Psoas muscle (tissue), 8 donors: ENCODE measurements around the gene UBAP1. TPM values are rescaled to one million over a fixed set of nuclear protein-coding genes. Genes with fewer than 3 reads are reported as not detected.

ENCODE experiments used
- ATAC-seq, 4 donors: fragments of 200-7000 bp; cut with Tn5 transposase; one replicate each; pipeline ENCODE4 v1.9.1; 2020; ENCODE audit warnings: moderate library complexity in 3 of 4, mild to moderate bottlenecking in 2 of 4
- DNase-seq, 2 donors: peaks; one replicate each; pipeline ENCODE4 v3.0.0-alpha.2; 2020
- H3K27ac ChIP-seq: fragments of 200-600 bp; one replicate; pipeline ENCODE4 v1.8.0; 2022
- H3K27me3 ChIP-seq, 3 donors: fragments of 200-600 bp in 1 of 3; one replicate each; pipeline versions ENCODE4 v1.6.1 to v1.8.0; 2013 to 2022; ENCODE audit warnings: low read length in 2 of 3, mild to moderate bottlenecking in 2 of 3, moderate library complexity in 1 of 3; ENCODE audit not compliant: insufficient read depth in 3 of 3
- H3K36me3 ChIP-seq, 2 donors: fragments of 200-600 bp in 1 of 2; one replicate each; pipeline versions ENCODE4 v1.6.1 to v1.8.0; 2013 to 2022; ENCODE audit warnings: low read depth in 1 of 2, mild to moderate bottlenecking in 1 of 2, moderate library complexity in 1 of 2; ENCODE audit not compliant: insufficient read depth in 1 of 2
- H3K4me1 ChIP-seq: fragments of 200-600 bp; one replicate; pipeline ENCODE4 v1.8.0; 2022
- H3K4me3 ChIP-seq: fragments of 200-600 bp; one replicate; pipeline ENCODE4 v1.8.0; 2022; ENCODE audit warnings: mild to moderate bottlenecking
- H3K9me3 ChIP-seq: fragments of 200-600 bp; one replicate; pipeline ENCODE4 v1.8.0; 2022
- WGBS, 3 donors: extraction: QIAGEN DNeasy Blood & Tissue Kit; methylation state at CpG; one replicate each; pipeline versions ENCODE4 v1.1.6 to v1.1.7; 2013; 5-methylcytosine and 5-hydroxymethylcytosine counted together
- intact Hi-C, 2 donors: fragments of 100-400 bp; cut with DNase I; formaldehyde crosslinking; loops; one replicate each; pipeline versions ENCODE4 v1.11.0 to v1.14.2; 2022
- polyA plus RNA-seq, 3 donors: library from polyadenylated mRNA; stranded (reverse); fragments of 200-250 nt; gene quantifications; one replicate each; pipeline ENCODE4 v1.2.3, GENCODE V29; 2013
- total RNA-seq, 4 donors: library from RNA; stranded (reverse); fragmentation: NEBNext Ultra II Directional in 2 of 4; extraction: Animal tissue kit (Norgen Biotek cat#: 25700) in 2 of 4; gene quantifications; one replicate each; pipeline versions ENCODE4 v1.2.1 to v1.2.4, GENCODE V29; 2021 to 2023
- TF ChIP-seq, protein P1 (sequence below): fragments of 200-600 bp; IDR thresholded peaks from one replicate; pipeline ENCODE4 v1.8.0; 2022; ENCODE audit warnings: antibody characterized with exemption
- donor health status: healthy with polysubstance abuse.
- donor health status: DM: no; HTN: no; CAD: no; lungs with moderate emphysema.
- donor health status: Bipolar disorder and iron deficiency.
- donor health status: healthy.
- donor health status: DM: yes; HTN: yes; CAD: no.
- donor health status: DM: no; HTN: no; CAD: no.
- donor health status: DM: no; HTN: no; CAD: no.
- donor health status: DM: yes; HTN: yes; CAD: no.

The UBAP1 gene
- total and polyA plus RNA-seq, 7 donors, result 55.8 to 203 (median 89.6) TPM

DNA sequence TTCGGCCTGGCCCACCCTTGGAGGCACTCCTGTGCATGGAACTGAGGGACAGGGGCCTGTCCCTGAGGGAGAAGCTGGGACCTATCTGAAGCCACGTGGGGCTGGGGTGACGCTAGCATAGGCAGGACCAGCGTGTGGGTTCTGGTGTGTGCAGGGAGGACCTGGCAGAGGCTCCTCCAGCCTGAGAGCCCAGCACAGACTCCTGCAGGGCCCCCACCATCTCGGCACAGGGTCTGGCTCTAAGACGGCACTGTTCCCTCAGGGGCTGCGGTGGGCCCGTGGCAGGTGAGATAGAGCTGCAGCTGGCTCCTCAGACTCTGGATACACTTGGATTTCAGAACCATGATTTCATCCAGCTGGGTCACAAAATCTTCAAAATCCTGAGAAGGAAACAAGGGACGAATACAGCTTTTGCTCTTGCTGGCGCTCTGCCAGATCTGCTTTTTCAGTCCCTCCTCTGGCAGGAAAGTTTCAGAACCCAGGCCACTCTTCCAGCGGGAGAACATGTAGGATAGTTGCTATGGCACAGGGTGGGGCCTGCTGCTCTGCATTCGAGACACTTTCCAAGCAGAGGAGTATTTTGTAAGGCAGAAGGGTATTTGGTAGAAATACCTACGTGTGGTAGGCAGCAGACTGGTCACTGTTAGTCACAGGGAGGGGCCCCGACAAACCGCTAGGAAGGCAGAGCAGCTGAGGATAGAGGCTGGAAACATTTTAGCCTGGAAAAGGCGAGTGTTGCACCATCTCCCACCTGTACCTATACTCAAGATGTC, 75.5 kb downstream of the UBAP1 start:
- H3K9me3 ChIP-seq, result no peaks in the 10 kb centered on the region
- peak overlapping the region; percentile 90 for H3K27ac ChIP-seq
- H3K4me1 ChIP-seq, result peaks cover 47% of the 10 kb centered on the region
- peaks cover 5 to 29% of the 10 kb centered on the region in 2 donors for H3K36me3 ChIP-seq
- H3K4me3 ChIP-seq, result no peak overlapping the region
- intact Hi-C loops, result loop anchor here (5.0 kb wide), 3 partner anchors 72 to 127 kb away; partner anchors contain the start of genes DCAF12 (in 2 of the 2) and UBAP1 (in 1 of the 2)
- DNase-seq (peak; percentile 47 to 72), ATAC-seq (peak; percentile 44 to 67 (median 58))
- no peaks in the 10 kb centered on the region for H3K27me3 ChIP-seq
- 36 to 48% (median 41%) methylated on average over 16 of the region's 16 CpGs for WGBS, 3 donors
- TF ChIP-seq, protein P1, sequence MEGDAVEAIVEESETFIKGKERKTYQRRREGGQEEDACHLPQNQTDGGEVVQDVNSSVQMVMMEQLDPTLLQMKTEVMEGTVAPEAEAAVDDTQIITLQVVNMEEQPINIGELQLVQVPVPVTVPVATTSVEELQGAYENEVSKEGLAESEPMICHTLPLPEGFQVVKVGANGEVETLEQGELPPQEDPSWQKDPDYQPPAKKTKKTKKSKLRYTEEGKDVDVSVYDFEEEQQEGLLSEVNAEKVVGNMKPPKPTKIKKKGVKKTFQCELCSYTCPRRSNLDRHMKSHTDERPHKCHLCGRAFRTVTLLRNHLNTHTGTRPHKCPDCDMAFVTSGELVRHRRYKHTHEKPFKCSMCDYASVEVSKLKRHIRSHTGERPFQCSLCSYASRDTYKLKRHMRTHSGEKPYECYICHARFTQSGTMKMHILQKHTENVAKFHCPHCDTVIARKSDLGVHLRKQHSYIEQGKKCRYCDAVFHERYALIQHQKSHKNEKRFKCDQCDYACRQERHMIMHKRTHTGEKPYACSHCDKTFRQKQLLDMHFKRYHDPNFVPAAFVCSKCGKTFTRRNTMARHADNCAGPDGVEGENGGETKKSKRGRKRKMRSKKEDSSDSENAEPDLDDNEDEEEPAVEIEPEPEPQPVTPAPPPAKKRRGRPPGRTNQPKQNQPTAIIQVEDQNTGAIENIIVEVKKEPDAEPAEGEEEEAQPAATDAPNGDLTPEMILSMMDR, result no peak

DNA sequence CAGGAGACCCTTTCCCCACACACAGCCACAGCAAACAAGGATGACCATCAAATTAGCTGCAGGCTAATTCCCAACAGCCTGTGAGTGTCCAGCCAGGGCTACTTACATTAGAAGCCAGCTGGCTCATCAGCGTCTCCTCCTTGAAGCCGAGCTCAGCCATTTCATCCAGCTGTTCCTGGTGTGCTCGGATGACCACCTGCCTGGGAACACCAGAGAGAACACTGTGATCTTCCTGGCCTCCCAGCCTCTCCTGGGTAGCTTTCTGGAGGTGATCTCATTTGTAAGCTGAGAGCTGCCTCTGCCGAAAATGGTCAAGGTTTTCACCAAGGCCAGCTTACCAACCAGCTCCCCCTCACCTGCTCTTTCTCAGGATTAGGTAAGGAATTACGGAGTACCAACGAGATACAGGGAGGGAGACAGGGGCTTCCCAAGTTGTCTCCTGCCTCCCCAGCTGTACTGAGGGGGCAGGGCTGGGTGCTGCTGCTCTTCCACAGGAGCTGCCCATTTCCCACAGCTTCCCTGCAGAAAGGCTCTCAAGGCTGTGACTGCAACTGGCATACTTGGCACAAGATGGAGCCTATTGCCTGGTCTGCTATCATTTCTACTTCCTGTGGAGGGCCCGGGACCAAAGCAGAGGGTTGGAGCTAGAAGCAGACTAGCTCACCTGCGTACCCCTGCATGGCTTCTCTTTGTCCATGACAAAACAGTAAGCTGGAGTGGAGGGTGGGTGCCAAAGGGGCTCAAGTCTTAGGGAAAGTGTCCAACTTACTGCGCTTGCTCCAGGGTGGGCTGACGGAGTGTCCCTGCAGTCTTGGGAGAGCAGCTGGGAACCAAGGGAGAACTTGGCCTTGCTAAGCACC, 76.4 kb downstream of the UBAP1 start:
- peak overlapping the region; percentile 90 for H3K27ac ChIP-seq
- peaks cover 5 to 20% of the 10 kb centered on the region in 2 donors for H3K36me3 ChIP-seq
- ATAC-seq (peak; percentile 54 to 81 (median 70)), DNase-seq (peak; percentile 44 to 87)
- H3K4me3 ChIP-seq, result peak overlapping the region; percentile 7
- 38 to 51% (median 43%) methylated on average over 10 of the region's 10 CpGs for WGBS, 3 donors
- intact Hi-C loops, result loop anchor here (5.0 kb wide), 5 partner anchors 72 to 128 kb away; partner anchors contain the start of genes DCAF12 (in 2 of the 2), MYORG (in 2 of the 2), KIF24 (in 1 of the 2) and NUDT2 (in 1 of the 2)
- peaks cover 47% of the 10 kb centered on the region for H3K4me1 ChIP-seq
- no peaks in the 10 kb centered on the region for H3K9me3 ChIP-seq
- TF ChIP-seq, protein P1, result no peak
- no peaks in the 10 kb centered on the region for H3K27me3 ChIP-seq

DNA sequence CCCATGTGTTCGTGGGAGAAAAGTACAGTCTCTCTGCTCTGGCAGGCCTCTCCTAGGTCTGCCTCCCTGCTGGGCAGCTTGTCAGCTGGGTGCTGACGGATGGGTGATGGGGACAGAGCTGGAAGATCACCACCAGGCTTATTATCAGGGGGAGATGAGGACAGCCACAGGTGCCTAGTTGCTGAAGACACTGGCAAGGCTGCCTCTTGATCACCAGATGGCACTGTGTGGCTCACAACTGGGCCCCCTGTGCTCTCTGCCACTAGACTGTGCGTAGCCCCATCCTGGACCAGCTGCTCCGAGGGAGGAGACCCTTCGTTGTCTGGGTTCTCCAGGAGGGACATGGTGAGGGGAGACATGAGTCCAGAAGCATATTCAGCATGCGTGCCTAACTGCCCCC, 77.3 kb downstream of the UBAP1 start:
- no peaks in the 10 kb centered on the region for H3K9me3 ChIP-seq
- intact Hi-C loops, result loop anchor here (5.0 kb wide), 2 partner anchors 71 to 121 kb away; partner anchors contain the start of genes MYORG (in 2 of the 2), KIF24 (in 1 of the 2) and NUDT2 (in 1 of the 2)
- TF ChIP-seq, protein P1, result peak; percentile 25
- WGBS, 3 donors, result 58 to 80% (median 66%) methylated on average over 6 of the region's 6 CpGs
- DNase-seq (peak; percentile 35 to 69), ATAC-seq (peak; percentile 40 to 66 (median 50))
- peaks cover under 1 to 11% of the 10 kb centered on the region in 2 donors for H3K36me3 ChIP-seq
- H3K4me3 ChIP-seq, result no peak overlapping the region
- peaks cover 47% of the 10 kb centered on the region for H3K4me1 ChIP-seq
- H3K27ac ChIP-seq, result peak overlapping the region; percentile 90
- no peaks in the 10 kb centered on the region for H3K27me3 ChIP-seq

DNA sequence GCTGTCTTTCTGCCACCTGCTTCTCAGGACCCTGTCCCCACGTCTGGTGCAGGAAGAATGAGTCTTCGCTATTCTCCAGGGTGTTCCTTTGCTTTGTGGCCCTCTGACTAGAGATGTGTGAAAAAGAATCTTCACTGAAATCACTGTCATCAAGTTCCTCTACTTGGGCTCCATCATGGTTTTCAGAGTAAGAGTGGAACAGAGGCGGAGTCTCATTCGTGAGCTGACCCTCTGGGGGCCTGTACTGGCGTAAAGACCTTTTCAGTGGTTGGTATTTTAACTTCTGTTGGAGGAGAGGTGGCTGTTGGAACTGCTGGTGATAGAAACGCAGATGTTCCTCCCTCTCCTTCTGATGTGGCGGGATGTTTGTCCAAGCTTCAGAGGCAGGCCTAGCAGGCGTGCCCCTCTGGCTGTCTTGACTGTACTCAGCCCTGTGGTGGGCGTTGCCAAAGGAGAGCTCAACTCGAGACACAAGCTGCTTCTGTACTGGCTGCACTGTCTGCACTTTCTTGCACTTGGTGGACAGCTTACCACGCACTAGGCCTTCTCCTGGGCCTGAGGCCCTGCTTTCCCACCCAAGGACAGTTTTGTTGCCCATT, 78.2 kb downstream of the UBAP1 start:
- H3K9me3 ChIP-seq, result no peaks in the 10 kb centered on the region
- intact Hi-C loops, result loop anchor here (5.0 kb wide), 2 partner anchors 70 to 120 kb away; partner anchors contain the start of genes MYORG (in 2 of the 2), KIF24 (in 1 of the 2) and NUDT2 (in 1 of the 2)
- H3K36me3 ChIP-seq, result peaks cover 0 to 1% of the 10 kb centered on the region in 2 donors
- ATAC-seq (no peak), DNase-seq (peak; percentile 51 to 79)
- H3K4me3 ChIP-seq, result no peak overlapping the region
- TF ChIP-seq, protein P1, result no peak
- no peak overlapping the region for H3K27ac ChIP-seq
- H3K4me1 ChIP-seq, result peaks cover 45% of the 10 kb centered on the region
- H3K27me3 ChIP-seq, result no peaks in the 10 kb centered on the region
- 68 to 78% (median 76%) methylated on average over 11 of the region's 11 CpGs for WGBS, 3 donors
